Activated CD4-positive, alpha-beta T cell treated with anti-CD3 and anti-CD28 coated beads for 48 hours (primary cell): ENCODE results near the gene MALRD1.

ENCODE experiments used
- DNase-seq: peaks from one replicate; pipeline ENCODE4 v3.0.0-alpha.2; 2020

The MALRD1 gene

DNA sequence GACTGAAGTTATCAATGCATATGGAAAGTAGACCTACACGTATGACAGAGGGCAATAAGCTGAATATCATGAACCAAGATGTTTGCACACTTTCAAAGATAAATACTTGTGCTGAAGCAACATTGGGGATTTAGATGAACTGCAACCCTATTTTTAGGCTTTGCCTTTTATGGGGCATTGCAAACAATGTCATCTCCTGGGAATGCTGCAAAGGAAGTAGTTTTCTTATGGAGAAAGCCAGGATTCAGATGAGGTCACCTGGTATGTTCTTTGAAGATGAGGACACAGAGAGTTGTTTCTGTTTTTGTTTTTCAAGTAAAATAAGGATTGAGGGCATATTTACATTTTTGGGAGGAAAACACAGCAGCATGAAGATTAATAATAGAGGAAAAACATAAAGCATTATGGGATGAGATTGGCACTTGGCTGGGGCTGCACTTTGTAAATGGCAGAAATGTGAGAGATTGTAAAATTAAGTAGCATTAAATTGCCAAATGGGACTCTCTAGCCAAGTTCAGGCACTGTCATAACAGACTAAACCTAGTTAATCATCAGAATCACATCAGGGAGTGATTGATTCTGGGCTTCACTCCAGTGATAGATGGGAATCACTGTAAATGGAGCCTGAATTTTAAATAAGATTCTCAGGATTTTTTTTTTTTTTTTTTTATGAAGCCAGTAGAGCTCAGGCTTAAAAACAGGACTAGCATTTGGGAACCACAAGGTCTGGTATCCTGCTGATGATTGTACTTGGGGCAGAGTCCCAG lies 63.1 kb downstream of the MALRD1 start:
- no peak for DNase-seq

DNA sequence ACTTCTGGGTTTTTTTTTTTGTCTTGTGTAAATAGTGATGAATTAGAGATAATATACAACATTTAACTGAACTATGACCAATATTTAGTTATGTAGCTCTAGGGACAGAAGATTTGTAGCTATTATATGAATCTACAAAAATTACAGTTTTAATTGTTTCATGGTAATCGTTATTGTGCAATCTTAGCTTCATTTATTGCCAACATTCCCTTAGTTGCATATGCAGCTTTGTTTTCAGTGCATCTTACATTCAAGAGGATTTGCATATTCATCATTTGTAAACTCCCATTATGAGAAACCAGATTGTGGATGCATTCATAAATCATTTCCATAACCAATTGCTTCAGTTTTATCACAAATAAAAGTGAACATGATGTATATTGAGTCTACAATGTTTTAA lies 68.8 kb downstream of the MALRD1 start:
- DNase-seq, result no peak

DNA sequence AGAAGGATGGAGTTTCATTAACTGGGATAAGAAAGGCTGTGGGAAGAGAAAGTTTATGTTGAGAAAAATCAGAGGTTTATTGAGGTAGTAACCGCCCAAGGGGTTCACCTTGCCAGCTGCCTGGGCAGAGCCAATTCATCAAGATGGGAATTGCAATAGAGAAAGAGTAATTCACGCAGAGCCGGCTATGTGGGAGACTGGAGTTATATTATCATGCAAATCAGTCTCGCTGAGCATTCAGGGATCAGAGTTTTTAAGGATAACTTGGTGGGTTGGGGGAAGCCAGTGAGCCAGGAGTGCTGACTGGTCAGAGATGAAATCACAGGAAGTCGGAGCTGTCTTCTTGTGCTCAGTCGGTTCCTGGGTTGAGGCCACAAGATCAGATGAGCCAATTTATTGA lies 70.6 kb downstream of the MALRD1 start:
- no peak for DNase-seq

DNA sequence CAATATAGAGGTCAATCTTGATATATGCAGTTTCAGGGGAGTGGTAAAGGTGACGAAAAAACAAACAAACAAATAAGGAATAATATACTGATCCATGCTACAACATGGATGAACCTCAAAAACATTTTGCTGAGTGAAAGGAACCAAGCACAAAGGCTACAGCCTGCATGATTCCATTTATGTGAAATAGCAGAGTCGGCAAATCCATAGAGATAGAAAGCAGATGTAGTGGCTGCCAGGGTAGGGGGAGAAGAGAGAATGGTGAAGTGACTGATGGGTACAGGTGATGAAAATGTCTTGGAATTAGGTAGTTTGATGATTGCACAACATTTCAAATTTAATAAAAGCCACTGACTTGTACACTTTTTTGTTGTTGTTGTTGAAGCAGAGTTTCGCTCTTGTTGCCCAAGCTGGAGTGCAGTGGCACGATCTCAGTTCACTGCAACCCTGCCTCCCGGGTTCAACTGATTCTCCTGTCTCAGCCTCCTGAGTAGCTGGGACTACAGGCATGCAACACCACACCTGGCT lies 71.8 kb downstream of the MALRD1 start:
- DNase-seq, result no peak

DNA sequence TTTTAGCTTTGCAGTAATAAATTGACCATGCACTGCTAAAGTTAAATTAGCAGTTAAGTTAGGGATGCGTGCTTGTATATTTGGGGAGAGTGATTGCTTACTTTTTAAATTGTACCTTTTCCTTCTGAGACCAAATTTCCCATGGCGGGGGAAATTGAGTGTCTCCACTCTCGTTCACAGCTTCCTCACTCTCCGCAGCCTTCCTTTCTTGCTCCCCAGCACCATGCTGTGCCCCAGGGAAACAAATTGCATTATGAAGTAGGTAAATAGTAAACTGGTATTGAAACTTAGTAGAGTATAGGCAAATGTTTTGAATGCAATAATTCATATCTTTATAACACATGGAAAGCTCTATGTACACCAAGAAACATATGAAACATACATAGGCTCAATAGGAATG lies 85.4 kb downstream of the MALRD1 start:
- no peak for DNase-seq

DNA sequence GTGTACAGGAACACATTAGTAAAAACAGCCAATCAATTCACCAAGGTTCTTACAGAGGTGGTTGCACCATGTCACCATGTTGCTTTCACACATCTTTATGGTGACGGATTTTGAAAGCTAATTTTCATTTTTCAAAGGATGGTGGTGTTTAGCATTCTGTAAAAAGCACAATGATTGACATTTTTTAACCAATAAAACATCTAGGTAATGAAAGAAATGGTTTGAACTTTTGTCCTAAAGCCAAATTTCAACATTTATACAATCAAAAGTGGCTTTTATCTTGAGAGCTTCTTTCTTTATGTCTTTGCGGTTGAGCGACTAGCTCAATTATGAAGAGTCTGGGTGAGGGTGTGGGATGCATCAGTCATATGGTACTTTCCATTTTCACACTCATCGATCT lies 94.4 kb downstream of the MALRD1 start:
- DNase-seq, result no peak

DNA sequence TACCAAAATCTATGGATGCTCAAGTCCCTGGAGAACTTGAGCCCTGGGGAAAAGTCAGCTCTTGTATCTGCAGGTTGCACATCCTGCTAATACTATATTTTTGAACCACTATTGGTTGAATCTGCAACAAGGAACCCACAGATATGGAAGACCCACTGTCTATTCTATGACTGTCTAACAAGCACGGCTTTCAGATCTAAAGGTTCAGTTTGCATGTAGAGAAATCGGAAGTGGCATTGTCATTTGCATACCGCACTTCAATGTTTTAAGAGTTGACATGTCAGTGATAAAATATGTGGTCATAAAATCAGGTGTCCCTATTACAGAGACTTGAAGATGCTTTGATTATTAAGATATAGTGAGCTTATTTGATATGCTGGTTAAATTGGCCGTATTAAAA lies 95.6 kb downstream of the MALRD1 start:
- no peak for DNase-seq

DNA sequence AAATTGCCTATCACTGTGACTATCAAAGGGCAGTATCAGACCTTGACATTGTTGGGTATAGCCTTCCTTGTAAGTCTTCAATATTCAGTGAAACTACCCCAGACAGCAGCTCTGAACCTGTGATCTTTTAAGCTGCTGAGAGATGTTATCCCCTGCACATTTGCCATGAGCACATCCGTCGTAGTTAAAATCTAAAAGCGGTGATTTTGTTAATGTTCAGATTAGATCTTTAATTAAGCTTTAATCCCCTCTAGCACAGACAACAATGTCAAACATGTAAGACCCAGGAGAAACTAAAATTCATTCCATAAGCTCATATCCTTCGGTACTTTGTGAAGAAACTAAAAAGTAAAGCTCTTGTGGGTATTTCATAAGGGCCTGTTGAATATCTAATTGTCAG lies 105.8 kb downstream of the MALRD1 start:
- no peak for DNase-seq

DNA sequence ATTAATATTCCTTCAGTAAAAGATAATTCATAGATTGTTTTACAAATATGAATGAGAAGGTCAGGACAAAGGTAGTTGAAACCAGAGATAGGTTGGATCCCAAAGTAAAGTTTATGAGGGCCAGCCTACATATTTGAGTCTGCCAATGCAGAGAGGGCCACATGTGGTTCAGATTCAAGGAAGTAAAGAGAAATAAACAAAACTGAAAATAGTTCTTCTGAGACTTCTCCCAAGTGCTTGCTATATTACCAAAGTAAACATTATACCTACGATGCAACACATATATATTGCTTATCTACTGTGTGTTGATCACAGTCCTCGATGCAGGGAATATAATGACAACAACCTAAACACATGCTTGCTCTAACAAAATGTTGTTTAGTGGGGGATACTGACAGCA lies 109.8 kb downstream of the MALRD1 start:
- no peak for DNase-seq

DNA sequence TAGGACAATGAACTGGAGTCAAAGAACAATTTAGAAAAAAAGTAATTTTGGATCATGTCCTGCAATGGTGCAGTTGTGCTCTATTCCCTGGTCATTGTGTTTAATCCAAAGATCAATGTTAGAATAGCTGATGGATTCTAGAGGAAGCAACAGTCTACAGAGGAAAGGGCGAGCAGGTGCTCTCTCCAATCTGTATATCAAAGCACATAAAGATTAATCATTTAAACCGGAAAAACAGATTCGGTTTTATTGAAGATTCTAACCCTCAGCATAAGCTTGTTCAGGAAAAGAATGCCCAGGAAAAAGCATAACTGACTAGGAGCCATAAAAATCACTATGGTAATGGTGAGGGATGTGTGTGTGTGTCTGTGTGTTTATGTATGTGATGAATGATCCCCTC lies 110.3 kb downstream of the MALRD1 start:
- DNase-seq, result no peak

DNA sequence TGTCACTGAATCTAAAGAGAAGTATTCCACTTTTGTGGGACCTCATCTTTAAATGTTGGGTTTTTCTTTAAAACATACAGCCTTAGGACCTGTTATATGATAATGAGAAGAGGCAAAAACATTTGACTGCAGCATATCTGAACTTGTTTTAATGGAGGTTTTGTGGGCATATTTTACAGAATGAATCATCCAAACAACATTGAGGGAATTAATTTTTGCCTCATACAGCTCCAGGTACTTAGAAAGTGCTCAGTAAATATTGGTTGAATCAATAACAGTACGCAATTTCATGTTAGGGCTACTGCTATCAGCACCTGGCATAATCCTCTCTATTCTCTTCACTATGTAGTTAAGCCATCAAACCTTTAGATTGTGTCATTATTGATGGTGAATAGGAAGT lies 115.9 kb downstream of the MALRD1 start:
- no peak for DNase-seq

DNA sequence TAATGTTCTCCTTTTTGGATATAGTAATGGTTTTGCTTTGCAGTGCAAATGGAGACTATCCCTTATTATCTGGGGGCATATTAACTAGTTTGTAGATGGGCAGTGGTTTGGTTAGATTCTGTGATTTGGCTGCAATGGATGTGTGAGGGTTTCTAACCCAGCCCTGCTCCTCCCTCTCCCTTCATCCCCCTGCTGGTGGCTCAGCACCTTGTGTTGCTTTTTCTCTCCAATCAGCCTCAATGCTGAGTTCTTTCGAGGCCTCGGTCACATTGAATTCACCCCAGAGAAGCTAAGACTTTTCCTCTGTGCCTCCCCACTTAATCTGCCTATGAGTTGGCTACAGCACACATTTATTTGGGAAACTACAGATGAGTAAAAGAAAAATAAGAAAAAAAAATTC lies 120.0 kb downstream of the MALRD1 start:
- DNase-seq, result no peak

DNA sequence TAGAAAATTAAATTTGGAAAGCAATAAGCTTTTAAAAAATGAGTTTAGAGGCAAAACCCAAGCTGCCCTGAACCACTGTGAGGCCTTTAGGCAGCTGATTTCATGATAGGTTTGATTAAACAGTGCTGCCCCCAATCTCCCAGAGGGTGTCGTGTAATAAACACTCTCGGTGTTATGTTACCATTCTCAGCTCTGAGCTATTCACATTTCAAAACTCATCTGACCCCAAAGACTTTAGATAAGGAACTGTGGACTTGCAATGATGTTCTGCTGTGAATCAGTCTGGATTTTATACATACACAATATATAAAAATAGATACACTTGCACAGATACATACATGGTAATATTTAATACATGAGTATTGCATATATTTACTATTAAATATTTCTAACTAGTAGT lies 120.4 kb downstream of the MALRD1 start:
- no peak for DNase-seq

DNA sequence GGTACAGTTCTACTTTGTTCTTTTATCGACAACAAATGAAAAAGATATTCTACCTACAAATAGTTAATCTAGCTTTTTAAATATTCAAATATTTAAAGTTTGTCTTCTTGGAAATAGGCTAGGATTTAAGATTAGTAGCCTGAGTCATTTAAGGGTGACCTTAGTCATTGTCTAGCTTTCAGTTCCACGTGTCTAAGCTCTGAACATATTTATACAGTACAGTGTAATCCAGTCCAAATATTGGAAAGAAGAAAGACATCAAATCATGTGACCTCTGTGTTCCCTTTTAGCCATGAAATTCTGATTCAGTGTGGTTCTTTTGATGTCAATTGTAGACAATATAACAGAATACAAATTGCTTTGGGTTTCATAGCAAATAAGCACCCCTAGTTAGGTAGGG lies 121.1 kb downstream of the MALRD1 start:
- no peak for DNase-seq

DNA sequence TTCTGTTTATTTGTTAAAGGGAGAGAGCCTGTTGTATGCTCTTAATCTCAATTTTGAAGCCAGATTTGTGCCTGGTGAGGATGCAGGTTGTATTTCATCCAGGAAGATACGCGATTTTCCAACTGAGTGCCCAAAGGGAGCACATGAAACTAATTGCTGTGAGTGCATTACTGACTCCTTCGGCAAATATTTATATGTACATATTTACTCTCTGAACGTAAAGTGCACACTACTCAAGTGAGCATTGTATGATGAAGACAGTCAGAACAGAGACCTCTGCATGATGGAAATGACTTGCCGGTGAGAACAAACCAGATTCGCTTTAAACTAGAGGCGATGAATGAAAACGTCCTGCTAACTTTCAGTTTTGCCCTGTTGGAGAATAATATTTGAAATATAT lies 130.1 kb downstream of the MALRD1 start:
- no peak for DNase-seq

DNA sequence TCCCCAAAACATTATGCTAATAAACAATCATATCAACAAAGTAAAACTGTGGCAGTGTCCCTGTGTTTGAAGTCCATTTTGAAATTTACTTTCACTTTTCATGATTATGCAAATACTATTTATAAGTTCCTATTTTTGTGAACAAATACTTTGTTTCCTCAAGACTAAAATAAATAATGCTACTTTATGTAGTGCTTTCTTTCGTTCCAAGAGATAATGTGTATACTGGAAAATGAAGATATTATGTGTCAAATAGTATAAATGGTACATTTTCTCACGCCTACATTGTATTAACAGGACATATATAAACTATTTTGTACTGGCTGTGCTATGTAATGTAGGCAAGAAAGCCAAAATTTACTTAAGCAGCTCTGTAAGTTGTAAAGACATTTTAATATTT lies 136.3 kb downstream of the MALRD1 start:
- DNase-seq, result no peak

DNA sequence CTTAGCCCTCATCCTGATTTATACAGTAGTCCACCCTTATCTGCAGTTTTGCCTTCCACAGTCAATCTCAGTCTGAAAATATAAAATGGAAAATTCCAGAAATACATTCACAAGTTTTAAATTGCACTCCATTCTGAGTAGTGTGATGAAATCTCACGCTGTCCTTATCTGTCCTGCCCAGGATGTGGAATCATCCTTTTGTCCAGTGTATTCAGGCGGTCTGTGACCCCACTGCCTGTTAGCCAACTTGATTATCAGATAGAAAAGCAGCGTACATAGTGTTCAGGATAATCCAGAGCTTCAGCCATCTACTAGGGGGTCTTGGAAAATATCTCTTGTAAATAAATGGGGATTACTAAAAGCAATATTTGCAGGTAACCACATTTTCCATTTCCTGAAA lies 146.3 kb downstream of the MALRD1 start:
- DNase-seq, result no peak

DNA sequence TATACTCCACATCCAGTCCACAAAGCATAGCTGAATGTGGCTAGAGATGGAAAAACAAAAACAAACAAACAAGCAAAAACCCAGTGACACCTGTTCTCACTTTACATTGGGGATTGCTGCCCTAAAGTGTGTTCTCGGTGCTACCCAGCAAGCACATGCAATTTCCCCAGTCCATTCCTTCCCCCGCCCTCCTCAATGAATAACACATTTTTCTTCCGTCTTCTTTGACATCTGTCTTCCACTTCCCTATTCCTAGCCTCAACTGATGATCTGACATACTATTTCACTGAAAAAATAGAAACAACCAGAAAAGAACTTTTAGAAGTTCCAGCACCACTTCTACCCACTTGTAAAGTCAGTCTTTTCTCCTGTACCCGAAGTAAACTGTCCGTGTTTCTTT lies 147.1 kb downstream of the MALRD1 start:
- DNase-seq, result no peak

DNA sequence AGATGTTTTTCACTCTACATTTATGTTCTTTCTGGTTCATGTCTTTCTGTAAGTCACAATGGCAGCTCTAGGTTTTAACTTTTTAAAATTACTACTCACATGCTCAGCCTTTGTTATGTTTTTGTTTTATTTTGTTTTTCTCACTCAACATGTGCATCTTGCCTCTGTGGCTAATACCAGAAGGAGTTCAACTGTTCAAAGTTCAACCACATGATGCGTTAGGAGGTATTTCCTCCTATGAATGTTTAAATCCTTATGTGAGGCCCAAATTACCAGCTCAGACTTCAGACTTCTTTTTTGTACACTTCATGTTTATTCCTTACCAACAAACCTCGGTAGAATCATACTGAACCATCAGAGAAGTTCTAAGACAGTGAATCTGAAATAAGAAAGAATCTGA lies 151.6 kb downstream of the MALRD1 start:
- DNase-seq, result no peak

DNA sequence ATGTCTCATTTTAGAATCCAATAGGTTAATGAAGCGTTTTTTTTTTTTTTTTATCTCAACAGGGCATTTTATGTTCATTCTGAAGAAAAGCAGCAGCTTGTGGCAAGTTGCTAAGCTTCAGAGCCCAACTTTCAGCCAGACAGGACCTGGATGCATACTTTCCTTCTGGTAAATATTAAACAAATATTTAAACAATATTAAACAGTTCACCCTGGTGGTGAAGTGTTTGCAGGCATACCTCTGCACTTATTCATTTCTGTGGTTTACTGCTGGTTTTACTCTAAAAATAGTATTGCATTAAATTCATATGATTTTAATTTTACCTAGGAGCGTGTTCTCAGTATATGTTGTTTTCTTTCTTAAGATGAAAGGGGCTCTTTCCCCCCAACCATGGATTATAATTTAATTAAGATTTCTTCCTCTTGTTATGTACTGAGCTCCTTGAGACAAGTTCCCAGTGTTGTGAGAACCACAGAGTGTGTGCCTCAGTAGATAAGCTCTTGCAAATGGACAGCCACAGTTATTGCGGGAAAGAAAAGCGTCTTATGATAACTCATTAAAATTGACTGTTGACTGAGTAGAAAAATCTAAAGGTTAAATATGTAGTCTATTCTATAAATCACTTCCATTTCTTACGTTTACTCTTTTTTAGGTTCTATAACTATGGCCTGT lies 155.8 kb downstream of the MALRD1 start:
- DNase-seq, result no peak

DNA sequence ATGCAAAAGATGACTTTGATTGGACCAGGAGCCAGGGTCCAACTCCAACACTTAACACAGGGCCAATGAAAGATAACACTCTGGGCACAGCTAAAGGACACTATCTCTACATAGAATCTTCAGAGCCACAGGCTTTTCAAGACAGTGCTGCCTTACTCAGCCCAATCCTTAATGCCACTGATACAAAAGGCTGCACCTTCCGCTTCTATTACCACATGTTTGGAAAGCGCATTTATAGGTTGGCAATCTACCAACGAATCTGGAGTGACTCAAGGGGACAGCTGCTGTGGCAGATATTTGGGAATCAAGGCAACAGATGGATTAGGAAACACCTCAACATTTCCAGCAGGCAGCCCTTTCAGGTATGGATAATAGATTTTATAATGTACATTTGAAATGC lies 160.7 kb downstream of the MALRD1 start:
- DNase-seq, result no peak

DNA sequence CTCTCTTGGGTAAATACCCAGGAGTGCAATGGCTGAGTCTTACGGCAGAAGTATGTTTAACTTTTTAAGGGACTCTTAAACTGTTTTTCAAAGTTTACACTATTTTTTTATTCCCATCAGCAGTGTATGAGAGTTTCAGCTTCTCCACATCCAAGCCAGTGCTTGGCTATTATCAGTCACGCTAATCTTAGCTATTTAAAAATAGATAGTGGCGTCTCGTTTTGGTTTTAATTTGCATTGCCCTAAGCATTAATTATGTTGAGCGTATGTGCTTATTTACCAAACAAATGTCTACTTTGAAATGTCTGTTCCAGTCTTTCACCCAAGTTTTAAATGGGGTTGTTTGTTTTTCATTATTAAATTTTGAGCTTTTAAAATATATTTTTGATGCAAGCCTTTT lies 164.0 kb downstream of the MALRD1 start:
- DNase-seq, result no peak

DNA sequence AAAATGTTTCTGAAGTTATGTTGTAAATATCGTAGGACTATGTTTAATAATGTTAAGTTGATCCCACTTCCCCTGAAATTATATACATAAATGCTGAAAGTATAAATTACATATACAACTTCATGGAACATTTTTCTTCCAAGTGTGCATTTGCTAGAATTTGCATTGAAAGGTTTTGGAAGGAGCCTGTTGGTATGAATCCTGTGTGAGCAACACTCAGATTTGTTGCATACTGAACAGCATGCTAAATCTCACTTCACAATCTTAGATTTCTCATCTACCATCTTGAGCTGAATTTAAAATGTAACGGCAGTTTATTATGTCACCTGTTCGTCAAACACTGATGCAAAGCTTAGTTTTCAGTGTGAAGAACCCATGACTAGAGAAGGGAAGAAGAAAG lies 172.6 kb downstream of the MALRD1 start:
- no peak for DNase-seq

DNA sequence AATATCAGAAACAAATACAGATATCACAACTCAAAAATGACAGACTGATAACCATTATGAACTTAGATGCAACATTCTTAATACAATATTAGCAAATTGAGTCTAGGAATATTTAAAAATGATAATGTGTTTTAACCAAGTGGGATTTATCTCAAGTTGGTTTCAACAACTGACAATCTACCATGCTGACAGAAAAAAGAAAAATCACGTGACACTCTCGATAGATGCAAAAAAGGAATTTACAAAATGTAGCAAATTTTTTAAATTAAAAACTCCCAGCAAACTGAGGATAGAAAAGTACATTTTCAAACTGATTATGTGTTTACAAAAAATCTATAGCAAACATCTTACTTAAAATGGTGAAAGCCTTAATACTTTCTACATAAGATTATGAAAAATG lies 177.4 kb downstream of the MALRD1 start:
- no peak for DNase-seq

DNA sequence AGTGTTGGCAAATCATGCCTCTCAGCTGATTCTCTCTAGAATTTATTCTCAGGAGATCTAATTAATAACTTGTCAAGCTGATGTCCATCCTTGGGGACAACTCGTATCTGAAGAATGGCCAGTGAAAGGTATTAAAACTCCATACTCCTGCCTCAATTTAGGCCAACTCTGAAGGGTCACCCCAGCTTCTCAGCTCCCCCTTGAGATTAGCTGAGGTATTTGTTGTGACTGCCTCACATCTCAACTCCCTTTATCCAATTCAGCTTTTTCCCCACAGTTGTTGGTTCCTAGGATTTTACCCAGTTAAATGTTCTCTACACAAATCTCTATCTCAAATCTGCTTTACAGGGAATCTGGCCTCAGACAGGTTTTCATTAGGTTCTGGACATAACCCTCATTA lies 182.4 kb downstream of the MALRD1 start:
- no peak for DNase-seq
